Fibroblast of the conjunctiva (primary cell): ENCODE results near the gene PRKACA.
"Not testable (repeated sequence)": the region's sequence is repeated elsewhere in the genome, so short reads cannot be mapped to it uniquely, and the experiment has no call there.

Experiments used
- DNase-seq: peaks from one replicate; pipeline ENCODE4 v3.0.0-alpha.2; 2010; ENCODE audit warnings: low read depth

Gene PRKACA

GRCh38 chr19:14070268-14071050, 47.1 kb downstream of the PRKACA start:
- DNase-seq: no peak

- no peak for DNase-seq
Measured at GRCh38 chr19:14066134-14066533, 51.4 kb downstream of the PRKACA start.

- no peak for DNase-seq
Measured at GRCh38 chr19:14063105-14063504, 54.5 kb downstream of the PRKACA start.

- DNase-seq: no peak
Measured at GRCh38 chr19:14062558-14062855, 55.1 kb downstream of the PRKACA start.

GRCh38 chr19:14061751-14062557, 55.6 kb downstream of the PRKACA start, which contains the start of gene PALM3:
Gene PALM3, minus strand, starts transcription at chr19:14062076. Its CDS starts 96 bp downstream, at chr19:14061980.
- DNase-seq: no peak

- no peak for DNase-seq
Measured at GRCh38 chr19:14061081-14061749, 56.3 kb downstream of the PRKACA start.

- no peak for DNase-seq
Measured at GRCh38 chr19:14059652-14060155, 57.9 kb downstream of the PRKACA start.

- no peak for DNase-seq
Measured at GRCh38 chr19:14059093-14059480, 58.5 kb downstream of the PRKACA start.

- DNase-seq: no peak
Measured at GRCh38 chr19:14058182-14059092, 59.1 kb downstream of the PRKACA start.

- no peak for DNase-seq
Measured at GRCh38 chr19:14056741-14057356, 60.7 kb downstream of the PRKACA start.

GRCh38 chr19:14056069-14056666, 61.4 kb downstream of the PRKACA start:
- DNase-seq: no peak

- no peak for DNase-seq
Measured at GRCh38 chr19:14055396-14055795, 62.2 kb downstream of the PRKACA start.

GRCh38 chr19:14054721-14055120, 62.8 kb downstream of the PRKACA start:
- no peak for DNase-seq

- no peak for DNase-seq
Measured at GRCh38 chr19:14054099-14054498, 63.5 kb downstream of the PRKACA start.

- DNase-seq: no peak
Measured at GRCh38 chr19:14053500-14053899, 64.1 kb downstream of the PRKACA start.

- DNase-seq: no peak
Measured at GRCh38 chr19:14053032-14053431, 64.5 kb downstream of the PRKACA start.

GRCh38 chr19:14052470-14052869, 65.1 kb downstream of the PRKACA start:
- no peak for DNase-seq

- no peak for DNase-seq
Measured at GRCh38 chr19:14051980-14052379, 65.6 kb downstream of the PRKACA start.

GRCh38 chr19:14050961-14051360, 66.6 kb downstream of the PRKACA start:
- not testable (repeated sequence) for DNase-seq

- DNase-seq: no peak
Measured at GRCh38 chr19:14050512-14050911, 67.0 kb downstream of the PRKACA start.
